Mesodermal cell (in vitro differentiated cells): ENCODE data around the gene GINS1.

Source experiments
- H3K27ac ChIP-seq: 2 replicates; pipeline ENCODE4 v1.7.0; 2013; ENCODE audit warnings: mild to moderate bottlenecking, low read depth, low read length, moderate library complexity; ENCODE audit not compliant: severe bottlenecking
- H3K36me3 ChIP-seq: 2 replicates; pipeline ENCODE4 v1.7.1; 2013; ENCODE audit warnings: mild to moderate bottlenecking, low read length, moderate library complexity; ENCODE audit not compliant: control insufficient read depth, insufficient read depth
- H3K4me1 ChIP-seq: one replicate; pipeline ENCODE4 v1.7.1; 2013; ENCODE audit warnings: mild to moderate bottlenecking, low read length; ENCODE audit not compliant: insufficient read depth, control insufficient read depth, poor library complexity, severe bottlenecking
- H3K4me3 ChIP-seq: 2 replicates; pipeline ENCODE4 v1.7.0; 2013; ENCODE audit warnings: low read length, control low read depth, mild to moderate bottlenecking; ENCODE audit not compliant: insufficient read depth, poor library complexity, severe bottlenecking; ENCODE audit errors: extremely low read depth
- H3K9me3 ChIP-seq: 2 replicates; pipeline ENCODE4 v1.7.1; 2013; ENCODE audit warnings: mild to moderate bottlenecking, low read length, moderate library complexity; ENCODE audit not compliant: control insufficient read depth
- WGBS, 2 experiments: methylation state at CpG; one replicate each; pipeline ENCODE4 v1.1.5; 2013; ENCODE audit warnings: missing lambda C conversion rate in 2 of 2; ENCODE audit not compliant: insufficient coverage in 2 of 2; 5-methylcytosine and 5-hydroxymethylcytosine counted together

The GINS1 gene

DNA sequence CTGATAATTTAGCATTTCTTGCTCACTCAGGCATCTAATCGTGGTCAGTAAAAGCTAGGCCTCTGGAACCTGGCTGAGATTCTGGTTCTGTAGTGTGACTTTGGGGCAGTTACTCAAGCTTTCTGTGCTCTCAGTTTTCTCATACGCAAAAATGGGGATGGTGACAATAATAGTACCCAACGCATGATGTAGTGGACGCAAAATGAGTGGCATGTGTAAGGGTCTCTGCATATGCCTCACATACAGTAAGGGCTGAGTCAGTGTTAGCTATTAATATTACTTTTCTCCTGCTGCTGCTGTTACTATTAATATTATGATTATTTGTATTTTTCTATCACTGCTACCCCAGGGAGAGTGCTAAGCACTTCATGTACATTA, 686 bp downstream of the GINS1 start:
- H3K4me1 ChIP-seq, result peaks cover 11% of the 10 kb centered on the region
- WGBS, 2 experiments, result 0 to 20% methylated on average over 1 to 2 of the region's 4 CpGs
- H3K9me3 ChIP-seq, result peaks cover 11% of the 10 kb centered on the region
- peak overlapping the region; percentile 87 for H3K27ac ChIP-seq
- H3K36me3 ChIP-seq, result peaks cover 31% of the 10 kb centered on the region
- peak overlapping the region; percentile 88 for H3K4me3 ChIP-seq

DNA sequence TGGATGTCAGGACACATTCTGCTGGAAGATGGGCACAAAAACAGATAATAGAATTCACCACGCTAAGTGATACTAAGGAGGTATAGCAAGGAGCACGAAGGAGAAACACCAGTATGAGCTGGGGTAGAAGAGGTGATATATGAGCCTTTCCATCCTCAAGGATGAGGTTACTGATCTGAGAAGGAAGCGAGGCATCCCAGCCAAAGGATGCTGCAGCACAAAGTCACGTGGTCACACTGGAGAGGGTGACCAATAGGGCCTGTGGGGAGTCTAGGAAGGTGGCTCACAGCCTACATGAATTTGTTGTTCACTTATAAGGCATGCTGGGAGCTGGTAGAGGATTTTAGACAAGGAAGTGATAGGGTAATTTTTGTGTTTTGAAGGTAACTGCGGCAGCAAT, 1.4 kb downstream of the GINS1 start:
- Histone ChIP-seq H3K36me3 (peaks cover 38% of the 10 kb centered on the region), H3K4me3 (peak overlapping the region; percentile 88), H3K27ac (no peak overlapping the region), H3K4me1 (peaks cover 11% of the 10 kb centered on the region), H3K9me3 (peaks cover 4% of the 10 kb centered on the region)
- WGBS, 2 experiments, result 96 to 99% methylated on average over 5 of the region's 5 CpGs

DNA sequence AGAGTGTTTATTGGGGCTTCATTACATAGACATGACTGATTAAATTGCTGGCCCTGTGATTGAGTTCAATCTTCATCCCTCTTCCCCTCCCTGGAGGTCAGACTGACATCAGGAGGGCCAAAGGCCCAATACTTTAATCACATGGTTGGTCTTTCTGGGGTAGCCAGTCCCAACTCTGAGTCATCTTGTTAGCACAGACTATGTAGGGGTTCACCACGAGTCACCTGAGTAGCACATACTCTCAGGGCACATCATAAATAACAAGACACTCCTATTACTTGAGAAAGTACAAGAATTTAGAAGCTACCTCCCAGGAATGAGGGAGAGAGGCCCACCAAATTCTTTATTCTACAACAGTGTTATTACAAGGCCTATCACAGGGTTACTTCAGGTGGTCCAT, 11.3 kb downstream of the GINS1 start:
- H3K36me3 ChIP-seq, result peaks cover 74% of the 10 kb centered on the region
- H3K27ac ChIP-seq, result no peak overlapping the region
- H3K9me3 ChIP-seq, result no peaks in the 10 kb centered on the region
- H3K4me3 ChIP-seq, result no peak overlapping the region
- H3K4me1 ChIP-seq, result no peaks in the 10 kb centered on the region
- 100% methylated on average over 1 of the region's 1 CpG for WGBS, 2 experiments

DNA sequence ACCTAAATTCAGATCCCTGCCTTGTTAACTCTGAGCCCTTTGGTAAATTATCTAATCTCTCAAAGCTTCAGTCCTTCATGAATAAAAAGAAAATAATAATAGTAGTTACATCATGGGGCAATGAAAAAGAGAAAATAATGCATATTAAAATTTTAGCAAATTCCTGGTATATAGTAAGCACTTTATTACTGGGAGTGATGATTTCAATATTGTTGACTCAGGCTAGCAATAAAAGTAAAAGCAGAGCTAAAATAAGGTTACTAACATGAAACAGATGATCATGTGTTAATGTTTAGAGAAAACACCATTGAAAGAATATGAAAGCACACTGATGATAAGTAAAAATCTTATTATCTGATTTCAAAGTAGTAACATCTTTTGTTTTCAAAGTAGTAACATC, 13.6 kb downstream of the GINS1 start:
- no peaks in the 10 kb centered on the region for H3K9me3 ChIP-seq
- H3K27ac ChIP-seq, result no peak overlapping the region
- peaks cover 65% of the 10 kb centered on the region for H3K36me3 ChIP-seq
- no peak overlapping the region for H3K4me3 ChIP-seq
- no peaks in the 10 kb centered on the region for H3K4me1 ChIP-seq

DNA sequence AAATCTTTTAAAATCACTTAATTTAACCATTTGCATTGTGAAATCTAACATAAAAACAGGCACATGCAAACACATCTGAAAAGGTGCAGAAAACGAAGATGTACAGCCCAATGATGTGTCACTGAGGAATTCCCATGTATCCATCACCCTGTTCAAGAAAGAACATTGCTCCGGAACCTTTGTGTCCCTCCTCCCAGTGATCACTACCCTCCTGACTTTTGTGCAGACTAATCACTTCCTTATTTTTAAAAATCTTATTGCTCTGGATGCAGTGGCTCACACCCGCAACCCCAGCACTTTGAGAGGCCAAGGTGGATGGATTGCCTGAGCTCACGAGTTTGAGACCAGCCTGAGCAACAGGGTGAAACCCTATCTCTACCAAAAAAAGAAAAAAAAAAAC, 14.6 kb downstream of the GINS1 start:
- WGBS, 2 experiments, result 91 to 100% methylated on average over 2 to 3 of the region's 4 CpGs
- Histone ChIP-seq H3K4me3 (no peak overlapping the region), H3K36me3 (peaks cover 65% of the 10 kb centered on the region), H3K9me3 (no peaks in the 10 kb centered on the region), H3K4me1 (no peaks in the 10 kb centered on the region), H3K27ac (no peak overlapping the region)

- H3K4me1 ChIP-seq, result no peaks in the 10 kb centered on the region
- no peak overlapping the region for H3K27ac ChIP-seq
- 100% methylated on average over 1 of the region's 3 CpGs; no CpG with 5 or more reads in 1 of the 2 experiments for WGBS, 2 experiments
- H3K9me3 ChIP-seq, result no peaks in the 10 kb centered on the region
- no peak overlapping the region for H3K4me3 ChIP-seq
- H3K36me3 ChIP-seq, result peaks cover 63% of the 10 kb centered on the region
These were observed 17.1 kb downstream of the GINS1 start for GRCh38 chr20:25424536-25424935.

- no peaks in the 10 kb centered on the region for H3K9me3 ChIP-seq
- H3K36me3 ChIP-seq, result peaks cover 57% of the 10 kb centered on the region
- no peak overlapping the region for H3K4me3 ChIP-seq
- H3K27ac ChIP-seq, result peak overlapping the region; percentile 44
- 4 to 19% methylated on average over 2 of the region's 4 CpGs for WGBS, 2 experiments
- H3K4me1 ChIP-seq, result no peaks in the 10 kb centered on the region
These were observed 29.7 kb downstream of the GINS1 start for GRCh38 chr20:25437153-25437581.

- H3K27ac ChIP-seq, result no peak overlapping the region
- peaks cover 56% of the 10 kb centered on the region for H3K36me3 ChIP-seq
- H3K9me3 ChIP-seq, result no peaks in the 10 kb centered on the region
- H3K4me3 ChIP-seq, result no peak overlapping the region
- WGBS, 2 experiments, result 90% methylated on average over 2 of the region's 3 CpGs
- no peaks in the 10 kb centered on the region for H3K4me1 ChIP-seq
These were observed 31.9 kb downstream of the GINS1 start for GRCh38 chr20:25439328-25439727.

DNA sequence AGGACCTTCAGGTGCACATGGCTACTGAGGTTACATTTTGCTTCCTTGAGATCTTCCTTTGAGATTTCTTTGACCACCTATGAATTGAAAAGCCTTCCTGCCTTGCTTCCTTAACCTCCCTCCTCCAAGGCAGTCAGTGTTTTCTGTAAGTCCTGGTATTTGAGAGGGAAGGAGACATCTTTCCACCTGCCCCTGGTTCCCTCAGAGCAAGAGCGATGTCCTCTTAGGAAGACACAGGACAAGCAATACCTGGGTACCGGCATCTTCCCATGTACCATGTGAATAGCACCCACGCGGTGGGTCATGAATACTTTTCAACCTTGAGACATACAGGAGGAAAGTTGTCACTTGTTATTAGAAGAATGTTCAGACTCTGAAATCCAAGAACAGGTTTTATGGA, 37.1 kb downstream of the GINS1 start:
- H3K4me1 ChIP-seq, result no peaks in the 10 kb centered on the region
- peaks cover 74% of the 10 kb centered on the region for H3K36me3 ChIP-seq

GRCh38 chr20:25447671-25448070, 40.2 kb downstream of the GINS1 start:
- Histone ChIP-seq H3K4me3 (no peak overlapping the region), H3K4me1 (no peaks in the 10 kb centered on the region), H3K27ac (no peak overlapping the region), H3K36me3 (peaks cover 79% of the 10 kb centered on the region), H3K9me3 (no peaks in the 10 kb centered on the region)
- WGBS, 2 experiments, result 82 to 87% methylated on average over 5 of the region's 6 CpGs

More for the DNA sequence above, 37.1 kb downstream of the GINS1 start:
- H3K4me3 ChIP-seq, result no peak overlapping the region
- no peaks in the 10 kb centered on the region for H3K9me3 ChIP-seq
- 97 to 100% methylated on average over 4 of the region's 4 CpGs for WGBS, 2 experiments
- H3K27ac ChIP-seq, result no peak overlapping the region

- H3K36me3 ChIP-seq, result peaks cover 75% of the 10 kb centered on the region
- no peaks in the 10 kb centered on the region for H3K9me3 ChIP-seq
- H3K27ac ChIP-seq, result no peak overlapping the region
- no peak overlapping the region for H3K4me3 ChIP-seq
- no peaks in the 10 kb centered on the region for H3K4me1 ChIP-seq
- WGBS, 2 experiments, result 95% methylated on average over 3 to 5 of the region's 6 CpGs
These were observed 44.9 kb downstream of the GINS1 start for GRCh38 chr20:25452333-25452732.
